NCI-H82 treated with DMSO at 0.1 percent for 48 hours (cell line): ENCODE results near the gene BCL2.

Source experiments
- DNase-seq: peaks from one replicate; lab custom pipeline; 2025; ENCODE audit not compliant: unreplicated experiment; lab: John Stamatoyannopoulos, UW

Gene BCL2

GRCh38 chr18:63126134-63127069 lies 193.2 kb downstream of the BCL2 start:
- DNase-seq, result no peak

- no peak for DNase-seq
Observed at GRCh38 chr18:63120620-63121019, 198.9 kb downstream of the BCL2 start.

- DNase-seq, result no peak
Observed at GRCh38 chr18:63119647-63120046, 199.9 kb downstream of the BCL2 start.

GRCh38 chr18:63113899-63114565 lies 205.5 kb downstream of the BCL2 start:
- no peak for DNase-seq

- no peak for DNase-seq
Observed at GRCh38 chr18:63112706-63113105, 206.9 kb downstream of the BCL2 start.

- no peak for DNase-seq
Observed at GRCh38 chr18:63111671-63112402, 207.7 kb downstream of the BCL2 start.

- DNase-seq, result no peak
Observed at GRCh38 chr18:63109802-63110201, 209.8 kb downstream of the BCL2 start.

- DNase-seq, result no peak
Observed at GRCh38 chr18:63109022-63109421, 210.5 kb downstream of the BCL2 start.

GRCh38 chr18:63107931-63108330 lies 211.6 kb downstream of the BCL2 start:
- DNase-seq, result no peak

- DNase-seq, result no peak
Observed at GRCh38 chr18:63107171-63107845, 212.3 kb downstream of the BCL2 start.

GRCh38 chr18:63106727-63107126 lies 212.8 kb downstream of the BCL2 start:
- no peak for DNase-seq

- no peak for DNase-seq
Observed at GRCh38 chr18:63105636-63106316, 213.8 kb downstream of the BCL2 start.

GRCh38 chr18:63104868-63105267 lies 214.7 kb downstream of the BCL2 start:
- DNase-seq, result no peak

GRCh38 chr18:63102941-63103744 lies 216.4 kb downstream of the BCL2 start:
- DNase-seq, result no peak

- no peak for DNase-seq
Observed at GRCh38 chr18:63100630-63101055, 218.9 kb downstream of the BCL2 start.

GRCh38 chr18:63099848-63100629 lies 219.5 kb downstream of the BCL2 start:
- no peak for DNase-seq

GRCh38 chr18:63099091-63099840 lies 220.3 kb downstream of the BCL2 start:
- no peak for DNase-seq
